Esophagus muscularis mucosa (tissue), 4 donors: ENCODE data around the gene C22orf23.

ENCODE experiments used
- CTCF ChIP-seq, 3 experiments: fragments of 200-600 bp in 2 of 3; fragments of 450-650 bp in 1 of 3; sonication (generic) in 2 of 3; IDR thresholded peaks; one replicate each; pipeline ENCODE4 v1.5.1; 2017 to 2019; ENCODE audit warnings: antibody characterized with exemption in 3 of 3, mild to moderate bottlenecking in 2 of 3, moderate library complexity in 1 of 3
- EP300 ChIP-seq: sonication (generic); formaldehyde crosslinking; IDR thresholded peaks from one replicate; pipeline ENCODE4 v1.6.1; 2017; ENCODE audit warnings: antibody characterized with exemption
- POLR2A ChIP-seq: fragments of 450-650 bp; IDR thresholded peaks from one replicate; pipeline ENCODE4 v1.6.1; 2017; ENCODE audit warnings: antibody characterized with exemption, moderate library complexity, mild to moderate bottlenecking, low read depth
- POLR2AphosphoS5 ChIP-seq, 2 donors: sonication (generic); formaldehyde crosslinking; IDR thresholded peaks; one replicate each; pipeline ENCODE4 v1.6.1; 2017; ENCODE audit warnings: antibody characterized with exemption in 2 of 2

DNA sequence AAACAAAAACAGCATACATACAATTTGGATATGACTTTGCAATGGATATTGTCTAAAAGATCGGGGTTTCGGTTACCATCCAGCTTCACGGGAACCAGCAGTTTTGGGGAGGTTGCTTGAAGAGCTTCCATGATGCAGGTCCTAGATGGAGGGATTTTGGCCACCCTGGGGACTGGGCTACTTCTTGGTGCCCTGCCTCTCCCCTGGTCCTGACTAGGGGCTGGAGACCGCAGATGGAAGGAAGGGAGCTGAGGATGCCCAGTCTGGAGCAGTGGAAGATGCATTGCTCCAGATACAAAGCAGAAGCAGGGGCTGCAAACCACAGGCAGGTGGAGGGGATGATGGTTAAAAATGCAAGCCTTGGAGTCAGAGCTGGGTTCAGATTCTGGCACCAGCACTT lies 17.5 kb upstream of the C22orf23 start:
- no peak for TF ChIP-seq CTCF (IDR thresholded peaks at IDR 0.05)
- TF ChIP-seq POLR2A: no peak
- no peak for TF ChIP-seq POLR2AphosphoS5 (IDR thresholded peaks at IDR 0.05)
- TF ChIP-seq EP300: no peak
